ENCODE results near the gene PPM1H. TPM values are rescaled to one million over a fixed set of nuclear protein-coding genes. Genes with fewer than 3 reads are reported as not detected.

The PPM1H gene, protein sequence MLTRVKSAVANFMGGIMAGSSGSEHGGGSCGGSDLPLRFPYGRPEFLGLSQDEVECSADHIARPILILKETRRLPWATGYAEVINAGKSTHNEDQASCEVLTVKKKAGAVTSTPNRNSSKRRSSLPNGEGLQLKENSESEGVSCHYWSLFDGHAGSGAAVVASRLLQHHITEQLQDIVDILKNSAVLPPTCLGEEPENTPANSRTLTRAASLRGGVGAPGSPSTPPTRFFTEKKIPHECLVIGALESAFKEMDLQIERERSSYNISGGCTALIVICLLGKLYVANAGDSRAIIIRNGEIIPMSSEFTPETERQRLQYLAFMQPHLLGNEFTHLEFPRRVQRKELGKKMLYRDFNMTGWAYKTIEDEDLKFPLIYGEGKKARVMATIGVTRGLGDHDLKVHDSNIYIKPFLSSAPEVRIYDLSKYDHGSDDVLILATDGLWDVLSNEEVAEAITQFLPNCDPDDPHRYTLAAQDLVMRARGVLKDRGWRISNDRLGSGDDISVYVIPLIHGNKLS
- not detected in 2 replicates for total RNA-seq

DNA sequence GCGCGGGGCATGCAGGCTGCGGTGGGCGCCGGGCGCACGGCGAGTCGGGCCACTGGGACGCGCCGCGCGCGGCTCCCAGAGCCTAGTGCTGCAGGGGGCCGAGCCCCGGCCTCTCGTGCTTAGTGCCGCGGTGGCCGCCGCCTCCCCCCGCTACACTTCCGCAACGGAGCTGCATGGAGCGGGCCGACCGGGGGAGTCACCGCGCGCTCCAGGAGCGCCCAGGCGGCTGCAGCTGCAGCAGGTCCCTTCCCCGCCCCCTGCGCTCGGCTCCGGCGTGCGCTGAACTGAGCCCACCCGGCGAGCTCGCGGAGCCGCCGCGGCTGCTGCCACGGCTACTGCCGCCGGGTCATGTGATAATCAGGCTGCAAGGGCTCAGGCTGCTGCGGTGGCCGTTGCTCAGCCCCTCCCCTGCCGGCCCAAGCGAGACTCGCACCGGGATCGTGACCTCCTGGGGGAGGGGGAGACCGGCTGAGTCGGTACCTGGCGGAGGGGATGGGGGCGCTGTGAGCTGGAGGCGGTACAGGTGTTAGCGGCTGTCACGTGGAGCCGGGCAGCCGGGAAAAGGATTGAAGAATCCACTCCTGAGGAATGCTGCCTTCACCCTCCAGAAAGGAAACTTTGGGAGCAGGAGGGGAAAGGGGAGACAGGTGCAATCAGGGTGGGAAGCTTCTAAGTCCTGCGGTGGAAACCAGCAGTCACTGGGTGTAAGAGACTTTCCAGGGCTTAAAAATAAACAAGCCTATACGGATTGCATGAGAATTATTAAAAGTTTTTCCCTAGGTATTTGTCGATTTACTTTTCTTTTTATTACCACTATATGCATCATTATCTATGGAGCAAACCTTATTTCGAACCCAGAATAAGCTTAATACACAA is at the start of gene PPM1H:
TSS of gene PPM1H (minus strand) at position 352 of the 876 bp plus-strand sequence. CDS start 414 bp downstream, outside the sequence.

Other genes starting within 250 kb of the PPM1H start
- not detected in 2 replicates for gene AVPR1A, start 216.1 kb upstream of the PPM1H start, total RNA-seq

Measured in hair follicular keratinocyte (primary cell).